ENCODE measurements around the gene ZDHHC18. TPM values are rescaled to one million over a fixed set of nuclear protein-coding genes. Genes with fewer than 3 reads are reported as not detected.
A peak's percentile ranks its signal among the peaks of the same experiment; 100 is the strongest.
"Not testable (repeated sequence)": the region's sequence is repeated elsewhere in the genome, so short reads cannot be mapped to it uniquely, and the experiment has no call there.

ZDHHC18 gene
- total RNA-seq, 1 donor from 2014 or later: 14.4 TPM

DNA sequence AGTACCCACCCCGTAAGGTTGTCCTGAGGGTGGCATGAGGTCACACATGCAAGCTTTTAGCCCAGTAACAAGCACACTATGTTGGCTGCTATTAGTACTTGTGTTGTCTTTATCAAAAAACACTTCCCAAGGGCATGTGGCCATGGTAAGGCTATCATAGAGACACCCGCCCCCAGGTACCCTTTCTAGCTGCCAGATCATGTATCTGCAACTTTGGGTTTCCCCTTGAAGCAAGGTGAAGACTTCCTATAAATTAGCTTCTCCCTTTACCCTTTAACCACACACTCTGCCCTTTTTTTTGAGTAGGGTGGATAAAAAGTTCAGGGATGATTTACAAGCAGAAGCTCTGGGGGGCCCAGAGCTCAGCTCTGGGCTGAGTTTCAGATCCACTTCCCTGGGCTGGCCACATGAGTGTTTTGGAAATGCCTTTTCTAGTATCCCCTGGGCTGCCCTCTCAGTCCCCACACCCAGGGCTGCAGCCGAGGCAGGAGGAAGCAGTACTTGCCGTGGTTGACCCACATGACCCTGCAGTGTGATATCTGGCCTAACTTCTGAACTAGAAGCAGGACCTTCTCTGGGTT, 2.0 kb downstream of the ZDHHC18 start:
- ATAC-seq (ENCODE audit: poor library complexity) (peak; percentile 54), DNase-seq (peak; percentile 61)

DNA sequence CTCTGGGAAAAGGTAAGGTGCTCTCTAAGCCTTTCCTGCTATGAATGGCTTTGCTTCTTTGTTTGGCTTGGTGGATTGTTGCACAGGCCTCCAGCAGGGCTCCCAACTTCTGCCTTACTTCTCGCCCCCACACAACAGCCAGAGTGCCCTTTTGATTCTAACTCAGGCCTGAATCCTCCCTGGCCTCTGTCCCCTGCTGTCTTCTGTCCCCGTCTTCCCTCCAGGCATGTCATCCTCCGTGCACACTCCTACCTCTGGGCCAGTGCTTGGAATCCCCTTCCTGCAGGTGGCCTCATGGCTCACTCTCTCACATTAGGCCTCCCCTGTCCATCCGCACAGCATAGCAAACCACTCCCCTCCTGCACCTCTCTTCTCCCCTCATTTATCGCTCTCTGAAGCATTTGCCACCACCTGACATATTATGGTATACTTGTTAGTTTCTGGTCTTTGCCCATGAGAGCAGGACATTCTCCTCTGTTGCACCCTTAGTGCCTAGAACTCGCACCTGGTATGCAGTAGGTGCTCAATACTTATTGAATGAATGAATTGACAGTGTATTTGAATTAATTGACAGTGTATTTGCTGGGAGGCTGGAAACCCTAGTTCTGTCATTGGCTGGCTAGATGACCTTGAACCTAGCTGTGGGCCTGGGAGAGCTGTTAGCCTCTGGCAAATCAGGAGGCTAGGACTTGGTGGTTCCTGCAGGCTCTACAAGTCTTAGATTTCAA, 2.9 kb downstream of the ZDHHC18 start:
- DNase-seq (no peak), ATAC-seq (ENCODE audit: poor library complexity) (no peak)
- intact Hi-C loops (cut with DNase I): no loop called here

More for the DNA sequence above, 2.0 kb downstream of the ZDHHC18 start:
- intact Hi-C loops (cut with DNase I): no loop called here

DNA sequence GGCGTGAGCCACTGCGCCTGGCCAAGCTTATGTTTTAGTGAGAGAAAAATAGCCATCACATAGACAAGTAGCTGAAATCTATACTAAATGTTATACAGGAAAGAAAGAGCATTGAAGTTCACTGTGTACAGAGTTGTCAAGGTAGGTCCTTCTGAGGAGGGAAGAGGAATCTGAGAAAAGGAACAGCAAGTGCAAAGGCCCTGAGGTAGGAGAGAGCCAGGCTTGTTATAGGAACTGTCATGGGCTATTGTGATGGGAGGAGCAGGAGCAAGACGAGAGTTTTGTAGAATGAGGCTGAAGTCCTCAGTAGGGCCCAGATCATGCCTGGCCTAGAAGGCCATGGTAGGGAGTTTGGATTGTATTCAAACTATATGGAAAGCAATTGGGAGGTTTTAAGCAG, 4.6 kb downstream of the ZDHHC18 start:
- intact Hi-C loops (cut with DNase I): no loop called here

DNA sequence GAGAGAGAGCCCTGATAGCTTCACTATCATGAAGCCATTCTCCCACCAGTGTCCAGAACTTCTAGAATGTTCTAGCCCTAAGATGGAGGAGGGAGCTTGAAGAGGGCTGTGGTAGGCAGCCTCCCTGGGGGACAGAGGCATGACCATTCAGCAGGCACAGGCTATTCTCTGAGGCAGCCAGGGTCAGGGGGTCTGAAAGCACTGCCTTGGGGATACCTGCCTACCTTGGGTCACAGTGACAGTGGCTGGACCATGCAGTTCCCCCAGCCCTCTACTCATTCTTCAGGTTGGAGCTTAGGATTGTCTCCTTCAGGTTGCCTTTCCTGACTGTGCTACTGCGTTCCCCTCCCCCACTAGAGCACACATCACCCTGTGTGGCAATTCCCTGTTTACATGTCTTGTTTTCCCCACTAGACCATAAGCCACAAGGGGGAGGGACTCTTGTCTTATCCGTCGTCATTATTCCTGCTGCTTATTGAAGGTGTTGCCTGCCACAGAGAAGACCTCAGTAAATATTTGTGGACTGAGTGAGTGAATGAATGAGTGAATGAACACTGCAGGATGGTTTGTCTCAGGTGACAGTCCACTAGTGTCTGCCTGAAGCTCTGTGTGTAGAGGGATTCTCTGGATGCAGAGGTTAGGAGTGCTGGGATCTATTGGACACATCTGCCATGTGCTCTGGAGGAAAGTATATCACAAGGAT, 5.2 kb downstream of the ZDHHC18 start:
- ATAC-seq (ENCODE audit: poor library complexity) (no peak), DNase-seq (no peak)
- intact Hi-C loops (cut with DNase I): no loop called here

More for the DNA sequence above, 4.6 kb downstream of the ZDHHC18 start:
- DNase-seq (no peak), ATAC-seq (ENCODE audit: poor library complexity) (no peak)

DNA sequence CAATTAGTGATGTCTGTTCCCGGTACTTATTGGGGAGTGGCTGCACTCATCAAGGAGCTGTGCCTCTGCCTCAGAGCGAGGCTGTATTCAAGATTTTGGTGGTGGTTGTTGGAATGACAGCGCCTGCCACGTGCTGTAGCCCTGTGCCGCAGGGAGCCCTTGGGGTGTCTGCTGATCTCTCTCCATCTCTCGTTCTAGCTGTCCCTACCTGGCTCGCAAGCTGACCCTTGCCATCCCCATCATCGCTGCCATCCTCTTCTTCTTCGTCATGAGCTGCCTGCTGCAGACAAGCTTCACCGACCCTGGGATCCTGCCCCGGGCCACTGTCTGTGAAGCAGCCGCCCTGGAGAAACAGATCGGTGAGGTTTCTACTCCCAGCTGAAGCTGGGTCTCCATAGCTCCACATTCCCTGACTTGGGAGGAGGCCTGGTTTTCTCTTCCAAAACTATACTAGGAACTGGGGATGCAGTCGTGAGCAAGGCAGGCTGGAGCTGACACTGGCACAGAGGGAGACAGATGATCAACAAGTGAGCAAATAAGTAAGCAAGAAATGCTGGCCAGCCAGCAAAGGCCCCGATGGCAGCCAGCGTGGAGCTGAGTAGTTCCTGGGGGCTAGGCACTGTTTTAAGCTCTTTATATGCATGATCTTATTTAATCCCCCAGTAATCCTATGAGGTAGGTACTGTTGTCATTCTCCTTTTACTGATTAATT, 5.9 kb downstream of the ZDHHC18 start:
- no peak for DNase-seq
- ATAC-seq (ENCODE audit: poor library complexity): no peak
- intact Hi-C loops (cut with DNase I): no loop called here

DNA sequence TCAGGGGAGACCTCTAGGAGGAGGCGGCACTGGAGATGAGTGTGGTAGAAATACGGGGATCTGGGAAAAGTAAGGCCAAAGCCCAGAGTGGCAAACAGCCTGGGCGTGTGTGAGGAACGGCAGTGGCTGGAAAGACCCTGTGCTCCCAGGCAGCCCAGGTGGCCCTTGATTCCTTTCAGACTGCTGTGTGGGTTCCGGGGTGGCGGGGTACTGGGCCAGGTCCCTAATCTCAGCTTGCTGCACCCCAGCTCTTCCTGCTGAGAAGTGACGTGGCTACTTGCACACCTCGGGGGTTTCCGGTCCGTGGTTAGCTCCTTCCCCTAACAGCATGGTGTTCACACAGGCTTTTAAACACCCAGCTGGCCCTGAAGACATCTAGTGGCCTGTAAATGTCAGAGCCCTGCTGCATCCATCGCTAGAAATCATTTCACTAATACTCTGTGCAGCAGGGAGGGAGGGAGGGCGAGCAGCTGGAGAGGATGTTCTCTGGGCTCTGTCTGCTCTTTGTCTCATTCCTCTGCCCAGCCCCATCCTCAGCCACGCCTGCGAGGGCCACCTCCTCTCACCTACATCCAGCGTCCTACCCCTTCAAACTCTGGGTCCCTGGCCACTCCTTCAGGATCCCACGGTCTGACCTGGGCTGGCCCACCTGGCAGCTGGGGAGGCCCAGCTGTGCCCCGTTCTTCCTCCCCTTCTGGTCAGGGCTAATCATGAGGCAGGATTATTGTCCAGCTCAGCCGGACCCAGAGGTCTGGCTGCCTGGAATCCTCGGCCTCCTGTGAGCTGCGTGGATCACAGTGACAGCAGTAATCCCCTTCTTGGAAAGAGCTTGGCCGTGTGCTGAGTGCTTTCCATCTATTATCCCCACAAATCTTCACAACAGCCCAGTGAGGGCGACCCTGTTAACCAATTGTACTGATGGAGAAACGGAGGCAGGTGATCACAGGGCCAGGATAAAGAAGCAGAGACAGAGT, 7.2 kb downstream of the ZDHHC18 start:
- DNase-seq (peak; percentile 67), ATAC-seq (ENCODE audit: poor library complexity) (no peak)
- intact Hi-C loops (cut with DNase I): no loop called here

DNA sequence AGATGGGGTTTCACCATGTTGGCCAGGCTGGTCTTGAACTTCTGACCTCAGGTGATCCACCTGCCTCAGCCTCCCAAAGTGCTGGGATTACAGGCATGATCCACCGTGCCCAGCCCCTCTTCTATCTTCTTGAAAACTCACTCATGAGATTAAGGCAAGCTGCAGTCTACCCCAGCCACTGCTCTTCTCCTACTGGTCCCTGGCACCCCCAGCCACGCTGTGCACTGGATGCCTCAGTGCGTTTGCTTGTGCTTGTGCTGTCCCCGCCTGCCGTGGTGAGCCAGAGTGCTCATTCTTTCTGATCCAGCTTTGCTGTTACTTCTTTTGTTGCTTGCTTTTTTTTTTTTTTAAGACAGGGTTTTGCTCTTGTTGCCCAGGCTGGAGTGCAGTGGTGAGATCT, 11.2 kb downstream of the ZDHHC18 start:
- intact Hi-C loops (cut with DNase I); ATAC-seq (ENCODE audit: poor library complexity); DNase-seq: not testable (repeated sequence)

DNA sequence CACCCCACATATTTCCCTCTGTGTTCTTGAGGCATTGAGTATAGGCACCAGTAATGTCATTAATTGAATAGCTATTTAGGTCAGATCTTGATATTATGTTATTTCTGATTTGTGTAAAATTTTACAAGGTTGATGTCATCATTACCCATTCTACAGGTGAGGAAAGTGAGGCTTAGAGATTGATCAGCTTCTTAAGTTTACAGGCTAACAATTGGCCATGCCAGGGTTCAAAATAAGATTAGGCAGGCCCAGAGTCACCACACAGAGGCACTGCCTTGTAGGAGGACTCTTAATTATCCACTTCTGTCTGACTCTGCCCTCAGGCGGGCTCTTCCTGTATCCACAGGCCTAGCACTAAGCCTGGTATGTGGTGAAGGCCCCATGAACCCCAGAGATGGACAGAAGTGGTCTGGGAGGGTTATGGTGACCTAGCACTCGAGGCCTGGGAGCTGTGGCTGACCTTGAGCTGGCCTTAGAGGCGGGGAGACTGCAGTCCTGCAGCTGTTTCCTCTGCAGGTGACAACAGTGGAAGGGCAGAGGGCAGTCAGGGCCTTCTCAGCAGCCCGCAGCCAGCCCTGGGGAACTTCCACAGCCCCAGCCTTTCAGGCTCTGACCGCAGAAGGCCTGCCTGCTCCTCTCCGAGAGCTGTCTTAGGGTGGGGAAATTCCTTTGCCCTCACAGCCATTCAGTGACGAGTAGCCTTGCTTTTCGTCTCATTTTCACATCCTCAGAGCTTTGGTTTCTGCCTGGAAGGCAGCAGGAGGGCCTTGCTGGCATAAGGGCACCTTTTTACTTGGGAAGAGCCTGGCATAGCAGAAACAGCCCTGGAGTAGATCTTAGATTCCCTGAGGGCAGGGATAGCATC, 12.2 kb downstream of the ZDHHC18 start:
- intact Hi-C loops (cut with DNase I): no loop called here
- ATAC-seq (ENCODE audit: poor library complexity) (no peak), DNase-seq (no peak)

DNA sequence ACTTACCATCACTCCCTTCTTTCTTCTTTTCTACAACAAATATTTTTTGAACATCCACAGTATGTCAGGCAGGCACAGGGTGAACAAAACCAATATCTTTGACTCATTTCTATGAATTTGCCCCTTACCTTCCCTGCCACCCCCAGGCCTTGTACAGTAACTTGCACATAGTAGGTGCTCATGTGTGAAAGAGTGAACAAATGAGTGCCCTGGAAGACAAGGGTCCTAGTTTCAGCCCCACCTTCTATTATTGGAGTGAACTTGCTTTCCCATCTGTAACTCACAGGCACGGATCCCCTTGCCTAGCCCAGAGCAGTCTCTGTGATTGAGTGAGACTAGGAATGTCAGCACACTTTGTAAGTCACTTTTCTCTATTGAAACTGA, 12.8 kb downstream of the ZDHHC18 start:
- DNase-seq: no peak
- ATAC-seq (ENCODE audit: poor library complexity): no peak
- intact Hi-C loops (cut with DNase I): no loop called here

DNA sequence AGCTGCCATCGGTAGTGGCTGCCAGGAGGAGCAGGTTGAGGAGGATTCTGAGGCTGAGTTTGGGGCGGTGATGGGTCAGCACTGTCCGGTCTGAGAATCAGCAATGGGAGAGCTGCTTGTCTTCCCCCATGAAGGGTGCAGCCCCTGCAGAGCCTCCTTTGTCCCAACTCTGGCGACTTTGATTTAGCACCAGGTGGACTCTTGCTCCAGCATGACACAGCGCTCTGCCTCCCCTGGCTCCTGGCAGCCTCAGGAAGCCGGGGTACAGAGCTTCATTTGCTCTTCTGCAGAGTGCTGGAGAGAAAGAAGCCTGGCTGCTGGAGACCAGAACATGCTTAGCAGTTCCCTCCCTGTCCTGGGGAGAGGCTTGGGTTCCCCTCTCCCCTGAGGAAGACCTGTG, 13.3 kb downstream of the ZDHHC18 start:
- intact Hi-C loops (cut with DNase I): no loop called here
- DNase-seq: no peak
- no peak for ATAC-seq (ENCODE audit: poor library complexity)

DNA sequence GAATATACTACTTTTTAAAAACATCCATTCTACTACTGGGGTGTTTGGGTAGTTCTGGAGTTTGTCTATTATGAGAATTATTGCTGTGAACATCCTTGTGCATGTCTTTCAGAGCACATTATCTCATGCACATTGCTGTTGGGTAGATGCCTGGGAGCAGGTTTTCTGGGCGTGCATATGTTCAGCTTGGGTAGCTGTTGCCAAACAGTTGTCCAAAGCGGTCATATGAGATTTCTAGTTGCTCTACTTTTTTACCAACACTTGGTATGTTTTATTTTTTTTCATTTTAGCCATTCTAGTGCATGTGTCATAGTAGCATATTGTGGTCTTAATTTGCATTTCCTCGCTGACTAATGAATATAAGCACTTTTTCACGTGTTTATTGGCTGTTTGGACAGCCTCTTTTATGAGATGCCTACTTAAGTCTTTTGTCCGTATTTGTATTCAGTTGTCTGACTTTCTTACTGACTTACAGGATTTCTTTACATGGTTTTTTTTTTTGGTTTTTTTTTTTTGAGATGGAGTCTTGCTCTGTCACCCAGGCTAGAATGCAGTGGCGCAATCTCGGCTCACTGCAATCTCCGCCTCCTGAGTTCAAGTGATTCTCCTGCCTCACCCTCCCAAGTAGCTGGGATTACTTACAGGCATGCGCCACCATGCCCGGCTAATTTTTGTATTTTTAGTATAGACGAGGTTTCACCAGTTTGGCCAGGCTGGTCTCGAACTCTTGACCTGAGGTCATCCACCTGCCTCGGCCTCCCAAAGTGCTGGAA, 18.1 kb downstream of the ZDHHC18 start:
- DNase-seq (no peak), ATAC-seq (ENCODE audit: poor library complexity) (no peak)
- intact Hi-C loops (cut with DNase I): no loop called here

DNA sequence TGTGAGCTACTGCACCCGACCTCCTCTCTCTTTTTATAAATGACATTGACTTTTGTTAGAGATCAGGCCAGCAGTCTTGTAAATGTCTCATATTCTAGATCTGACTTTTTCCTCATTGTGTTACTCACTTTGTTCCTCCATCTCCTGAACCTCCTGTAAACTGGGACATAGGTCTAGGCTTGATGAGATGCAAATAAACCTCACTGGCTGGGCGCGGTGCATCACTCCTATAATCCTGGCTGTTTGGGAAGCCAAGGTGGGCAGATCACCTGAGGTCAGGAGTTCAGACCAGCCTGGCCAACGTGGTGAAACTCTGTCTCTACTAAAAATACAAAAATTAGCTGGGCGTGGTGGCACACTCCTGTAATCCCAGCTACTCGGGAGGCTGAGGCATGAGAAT, 21.3 kb downstream of the ZDHHC18 start:
- ATAC-seq (ENCODE audit: poor library complexity); intact Hi-C loops (cut with DNase I); DNase-seq: not testable (repeated sequence)

DNA sequence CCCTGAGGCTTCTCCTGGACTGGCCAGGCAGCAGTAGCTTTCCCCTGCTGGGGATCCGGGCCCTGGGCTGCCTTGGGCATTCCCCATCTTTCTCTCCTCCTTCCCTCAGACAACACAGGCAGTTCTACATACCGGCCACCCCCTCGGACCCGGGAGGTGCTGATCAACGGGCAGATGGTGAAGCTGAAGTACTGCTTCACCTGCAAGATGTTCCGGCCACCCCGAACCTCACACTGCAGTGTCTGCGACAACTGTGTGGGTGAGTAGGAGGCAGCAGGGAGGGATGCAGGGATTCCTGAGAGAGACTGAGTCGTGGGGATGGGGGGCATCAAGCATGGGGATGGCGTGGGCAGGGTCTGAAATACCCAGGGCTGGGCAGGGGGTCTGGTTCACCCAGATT, 22.0 kb downstream of the ZDHHC18 start:
- DNase-seq (no peak), ATAC-seq (ENCODE audit: poor library complexity) (no peak)
- intact Hi-C loops (cut with DNase I): no loop called here

DNA sequence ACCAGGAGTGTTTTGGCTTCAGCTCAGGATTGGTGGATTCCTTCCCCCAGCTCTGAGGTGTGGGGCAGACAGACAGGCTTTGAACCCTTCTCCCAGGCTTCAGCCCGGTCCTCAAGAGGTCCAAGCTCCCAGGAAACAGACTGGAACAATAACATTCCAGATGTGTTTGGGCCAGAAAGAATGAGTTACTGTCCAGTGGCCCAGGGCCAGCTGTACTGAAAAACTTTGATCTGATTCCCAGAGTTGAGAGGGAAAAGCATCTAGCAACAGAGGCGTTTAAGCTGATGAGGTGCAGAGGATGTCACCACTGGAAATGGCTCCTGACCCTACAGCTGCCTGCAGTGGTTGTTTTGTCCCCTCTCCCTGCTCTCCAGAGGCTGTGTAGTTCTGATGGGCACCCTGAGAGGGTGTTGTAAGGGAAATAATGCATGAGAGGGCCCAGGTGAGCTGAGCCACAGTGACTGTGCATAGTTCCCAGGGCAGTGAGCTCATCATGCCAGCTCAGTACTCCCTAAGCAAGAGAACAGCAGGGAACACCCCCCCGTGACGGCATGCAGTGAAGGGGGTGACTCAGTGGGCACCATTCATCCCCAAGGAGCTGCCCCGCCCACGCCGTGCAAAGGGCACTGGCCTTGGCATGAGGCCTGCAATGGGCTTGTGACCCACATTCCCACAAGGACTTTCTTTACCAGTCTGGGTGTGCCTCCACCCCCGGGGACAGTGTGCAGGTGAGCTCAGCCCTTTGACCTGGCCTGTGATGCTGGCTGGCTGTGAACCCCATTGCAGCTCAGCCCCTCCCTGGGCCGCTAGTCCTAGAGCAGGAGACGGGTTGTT, 22.7 kb downstream of the ZDHHC18 start:
- no peak for DNase-seq
- ATAC-seq (ENCODE audit: poor library complexity): no peak
- intact Hi-C loops (cut with DNase I): no loop called here

DNA sequence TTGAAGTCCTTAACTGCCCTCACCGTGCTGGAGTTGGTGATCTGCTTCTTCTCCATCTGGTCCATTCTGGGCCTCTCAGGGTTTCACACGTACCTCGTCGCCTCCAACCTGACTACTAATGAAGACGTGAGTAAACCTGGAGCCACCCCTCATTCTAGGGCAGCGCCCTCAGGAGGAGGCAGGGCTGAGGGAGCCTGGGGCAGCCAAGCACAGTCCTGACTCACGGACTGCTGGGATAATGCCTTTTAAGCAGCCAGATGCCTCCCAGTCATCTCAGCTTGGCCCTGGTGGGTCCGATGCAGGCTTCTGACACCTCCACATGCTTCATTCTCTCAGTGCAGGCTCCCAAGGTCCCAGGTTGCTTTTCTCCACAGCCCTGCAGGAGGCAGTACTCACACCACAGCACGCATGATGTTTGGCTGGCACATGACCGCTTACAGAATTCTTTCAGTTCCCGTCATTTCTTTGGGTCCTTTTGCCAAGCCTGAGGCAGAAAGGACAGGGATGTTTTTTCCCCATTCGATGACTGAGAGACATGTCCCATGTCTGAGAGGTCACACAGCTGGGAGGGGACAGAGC, 24.7 kb downstream of the ZDHHC18 start:
- intact Hi-C loops (cut with DNase I): no loop called here
- DNase-seq (no peak), ATAC-seq (ENCODE audit: poor library complexity) (no peak)

All from Right ventricle myocardium superior (tissue), 1 donor.